ENCODE measurements around the gene SPTB. TPM values are rescaled to one million over a fixed set of nuclear protein-coding genes. Genes with fewer than 3 reads are reported as not detected.
A peak's percentile ranks its signal among the peaks of the same experiment; 100 is the strongest.

The SPTB gene
- total and polyA plus RNA-seq, 5 donors, result 68.4 to 96.5 (median 82.5) TPM

- no peak for DNase-seq
- H3K4me3 ChIP-seq (ENCODE audit: low read length), result no peak overlapping the region
- peaks cover 8% of the 10 kb centered on the region for H3K4me1 ChIP-seq (ENCODE audit: control insufficient read depth, insufficient read depth, low read length)
- ATAC-seq, result no peak
- intact Hi-C loops (cut with DNase I), result no loop called here
- WGBS, result 83% methylated on average over 2 of the region's 2 CpGs
- H3K27me3 ChIP-seq (ENCODE audit: control insufficient read depth, insufficient read depth), result no peaks in the 10 kb centered on the region
- H3K27ac ChIP-seq (ENCODE audit: low read length), result peak overlapping the region; percentile 7
- no peaks in the 10 kb centered on the region for H3K9me3 ChIP-seq (ENCODE audit: control insufficient read depth, low read length)
These were observed 11.3 kb downstream of the SPTB start for GRCh38 chr14:64868379-64868778.

GRCh38 chr14:64867182-64867581 is 12.5 kb downstream of the SPTB start:
- no peaks in the 10 kb centered on the region for H3K27me3 ChIP-seq (ENCODE audit: control insufficient read depth, insufficient read depth)
- H3K4me3 ChIP-seq (ENCODE audit: low read length), result no peak overlapping the region
- DNase-seq (no peak), ATAC-seq (no peak)
- 87% methylated on average over 3 of the region's 3 CpGs for WGBS
- no peaks in the 10 kb centered on the region for H3K9me3 ChIP-seq (ENCODE audit: control insufficient read depth, low read length)
- peaks cover 8% of the 10 kb centered on the region for H3K4me1 ChIP-seq (ENCODE audit: control insufficient read depth, insufficient read depth, low read length)
- H3K27ac ChIP-seq (ENCODE audit: low read length), result peak overlapping the region; percentile 1
- intact Hi-C loops (cut with DNase I), result no loop called here

GRCh38 chr14:64865992-64866391 is 13.7 kb downstream of the SPTB start:
- Histone ChIP-seq H3K27ac (ENCODE audit: low read length) (no peak overlapping the region), H3K4me3 (ENCODE audit: low read length) (no peak overlapping the region), H3K4me1 (ENCODE audit: control insufficient read depth, insufficient read depth, low read length) (peaks cover 8% of the 10 kb centered on the region), H3K9me3 (ENCODE audit: control insufficient read depth, low read length) (no peaks in the 10 kb centered on the region), H3K27me3 (ENCODE audit: control insufficient read depth, insufficient read depth) (no peaks in the 10 kb centered on the region)
- no peak for DNase-seq
- WGBS, result 52% methylated on average over 6 of the region's 6 CpGs
- no peak for ATAC-seq
- intact Hi-C loops (cut with DNase I), result no loop called here

DNA sequence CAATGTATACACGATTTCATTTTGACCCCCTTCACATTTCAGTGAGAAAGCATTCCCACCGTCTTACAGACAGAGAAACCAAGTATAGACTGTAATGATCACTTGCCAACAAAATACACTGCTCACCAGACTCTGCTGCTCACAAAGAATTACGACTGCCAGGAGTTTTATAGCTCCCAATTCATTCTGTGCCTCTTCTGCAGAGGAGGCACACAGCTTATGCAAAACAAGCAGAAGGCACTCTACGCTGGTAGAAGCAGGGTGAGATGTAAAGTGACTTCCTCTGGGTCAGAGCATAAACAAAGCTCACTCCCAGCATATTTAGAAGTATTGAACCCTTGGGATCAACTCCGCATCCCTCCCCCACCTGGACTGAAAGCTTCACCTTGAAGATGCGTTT is 14.6 kb downstream of the SPTB start:
- H3K27me3 ChIP-seq (ENCODE audit: control insufficient read depth, insufficient read depth), result no peaks in the 10 kb centered on the region
- H3K27ac ChIP-seq (ENCODE audit: low read length), result no peak overlapping the region
- 69% methylated on average over 6 of the region's 6 CpGs for WGBS
- intact Hi-C loops (cut with DNase I), result no loop called here
- H3K4me1 ChIP-seq (ENCODE audit: control insufficient read depth, insufficient read depth, low read length), result peaks cover 8% of the 10 kb centered on the region
- ATAC-seq (no peak), DNase-seq (no peak)
- no peaks in the 10 kb centered on the region for H3K9me3 ChIP-seq (ENCODE audit: control insufficient read depth, low read length)
- no peak overlapping the region for H3K4me3 ChIP-seq (ENCODE audit: low read length)

- no peaks in the 10 kb centered on the region for H3K9me3 ChIP-seq (ENCODE audit: control insufficient read depth, low read length)
- no peak overlapping the region for H3K27ac ChIP-seq (ENCODE audit: low read length)
- no peak for DNase-seq
- H3K27me3 ChIP-seq (ENCODE audit: control insufficient read depth, insufficient read depth), result no peaks in the 10 kb centered on the region
- peaks cover 8% of the 10 kb centered on the region for H3K4me1 ChIP-seq (ENCODE audit: control insufficient read depth, insufficient read depth, low read length)
- no peak for ATAC-seq
- intact Hi-C loops (cut with DNase I), result no loop called here
- no peak overlapping the region for H3K4me3 ChIP-seq (ENCODE audit: low read length)
- WGBS, result 86% methylated on average over 1 of the region's 1 CpG
These were observed 15.4 kb downstream of the SPTB start for GRCh38 chr14:64864258-64864657.

DNA sequence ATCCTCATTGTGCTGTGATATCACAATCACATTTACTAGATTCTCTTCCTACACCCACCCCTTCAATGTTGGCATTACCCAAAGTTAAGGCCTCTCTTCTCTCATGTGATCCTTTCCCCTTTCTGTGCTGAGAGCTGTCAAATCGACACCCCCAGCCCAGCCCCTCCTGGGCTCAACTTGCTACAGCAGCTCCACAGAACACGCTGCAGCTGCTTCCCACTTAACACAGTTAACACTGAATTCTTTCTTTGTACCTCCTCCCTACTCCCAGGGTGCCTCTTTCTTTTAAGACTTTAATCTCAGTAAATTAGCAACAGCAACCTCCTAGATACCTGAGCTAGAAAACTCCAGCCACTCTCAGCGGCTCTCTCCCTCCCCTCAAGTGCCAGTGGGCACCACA is 17.8 kb downstream of the SPTB start:
- DNase-seq (no peak), ATAC-seq (no peak)
- Histone ChIP-seq H3K27ac (ENCODE audit: low read length) (no peak overlapping the region), H3K9me3 (ENCODE audit: control insufficient read depth, low read length) (no peaks in the 10 kb centered on the region), H3K27me3 (ENCODE audit: control insufficient read depth, insufficient read depth) (no peaks in the 10 kb centered on the region), H3K4me1 (ENCODE audit: control insufficient read depth, insufficient read depth, low read length) (peaks cover 7% of the 10 kb centered on the region), H3K4me3 (ENCODE audit: low read length) (no peak overlapping the region)
- intact Hi-C loops (cut with DNase I), result no loop called here
- WGBS, result 28% methylated on average over 3 of the region's 3 CpGs

DNA sequence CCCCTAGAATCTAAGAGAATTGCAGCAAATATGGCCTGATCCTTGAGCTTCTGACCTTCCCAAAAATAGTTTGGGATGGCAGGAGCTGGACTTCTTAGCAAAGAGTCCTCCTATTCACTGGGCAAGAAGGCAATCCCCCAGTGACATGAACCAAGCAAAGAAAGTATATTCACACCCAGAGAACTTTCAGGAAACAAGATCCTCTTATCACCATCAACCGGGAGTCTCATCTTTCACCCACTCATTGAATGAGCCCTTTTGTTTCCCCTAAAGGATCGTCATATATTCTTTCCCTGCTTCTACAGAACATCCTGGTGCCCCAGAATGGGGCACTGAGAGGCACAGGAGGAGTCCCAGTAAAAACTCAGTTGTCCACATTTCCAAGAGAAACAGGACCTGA is 19.7 kb downstream of the SPTB start:
- Histone ChIP-seq H3K4me3 (ENCODE audit: low read length) (no peak overlapping the region), H3K27ac (ENCODE audit: low read length) (no peak overlapping the region), H3K27me3 (ENCODE audit: control insufficient read depth, insufficient read depth) (no peaks in the 10 kb centered on the region), H3K4me1 (ENCODE audit: control insufficient read depth, insufficient read depth, low read length) (no peaks in the 10 kb centered on the region), H3K9me3 (ENCODE audit: control insufficient read depth, low read length) (no peaks in the 10 kb centered on the region)
- 16% methylated on average over 2 of the region's 2 CpGs for WGBS
- no peak for ATAC-seq
- intact Hi-C loops (cut with DNase I), result no loop called here
- no peak for DNase-seq

DNA sequence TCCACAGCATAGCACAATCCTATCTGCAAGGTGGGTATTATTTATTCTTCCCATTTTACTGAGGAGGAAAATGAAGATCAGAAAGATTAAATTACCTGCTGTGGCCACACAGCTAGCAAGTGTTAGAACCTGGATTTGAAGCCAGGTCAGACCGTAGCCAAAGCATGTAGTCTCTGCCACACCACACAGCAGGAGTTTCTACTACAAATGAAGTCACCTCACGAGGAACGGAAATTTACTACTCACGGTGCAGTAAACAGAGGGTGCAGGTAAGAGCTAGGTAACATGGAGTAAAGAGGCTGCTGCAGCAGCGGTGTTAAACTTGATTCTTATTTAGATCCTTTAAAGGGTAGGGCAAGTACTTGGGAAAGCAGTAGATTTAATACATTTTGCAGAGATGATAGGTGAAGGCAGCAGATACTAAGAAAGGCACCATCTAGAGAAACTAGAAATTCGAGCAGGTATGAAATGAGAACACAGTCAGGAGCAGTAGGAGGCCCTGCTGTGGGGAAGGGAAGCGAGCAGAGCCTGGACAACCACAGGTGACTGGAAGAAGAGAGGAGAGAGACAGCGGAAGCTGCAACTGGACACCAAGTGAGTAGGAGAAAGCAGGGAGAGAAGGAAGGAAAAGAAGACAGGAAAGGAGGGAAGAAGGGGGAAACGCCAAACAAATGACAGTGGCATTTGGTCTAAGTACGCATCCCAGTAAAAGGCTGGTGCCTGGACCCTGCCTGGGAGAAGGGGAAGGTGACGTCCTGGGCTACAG is 21.5 kb downstream of the SPTB start:
- no peak for ATAC-seq
- H3K4me3 ChIP-seq (ENCODE audit: low read length), result no peak overlapping the region
- no peaks in the 10 kb centered on the region for H3K27me3 ChIP-seq (ENCODE audit: control insufficient read depth, insufficient read depth)
- intact Hi-C loops (cut with DNase I), result no loop called here
- no peaks in the 10 kb centered on the region for H3K4me1 ChIP-seq (ENCODE audit: control insufficient read depth, insufficient read depth, low read length)
- no peaks in the 10 kb centered on the region for H3K9me3 ChIP-seq (ENCODE audit: control insufficient read depth, low read length)
- H3K27ac ChIP-seq (ENCODE audit: low read length), result no peak overlapping the region
- WGBS, result 67% methylated on average over 11 of the region's 11 CpGs
- no peak for DNase-seq

DNA sequence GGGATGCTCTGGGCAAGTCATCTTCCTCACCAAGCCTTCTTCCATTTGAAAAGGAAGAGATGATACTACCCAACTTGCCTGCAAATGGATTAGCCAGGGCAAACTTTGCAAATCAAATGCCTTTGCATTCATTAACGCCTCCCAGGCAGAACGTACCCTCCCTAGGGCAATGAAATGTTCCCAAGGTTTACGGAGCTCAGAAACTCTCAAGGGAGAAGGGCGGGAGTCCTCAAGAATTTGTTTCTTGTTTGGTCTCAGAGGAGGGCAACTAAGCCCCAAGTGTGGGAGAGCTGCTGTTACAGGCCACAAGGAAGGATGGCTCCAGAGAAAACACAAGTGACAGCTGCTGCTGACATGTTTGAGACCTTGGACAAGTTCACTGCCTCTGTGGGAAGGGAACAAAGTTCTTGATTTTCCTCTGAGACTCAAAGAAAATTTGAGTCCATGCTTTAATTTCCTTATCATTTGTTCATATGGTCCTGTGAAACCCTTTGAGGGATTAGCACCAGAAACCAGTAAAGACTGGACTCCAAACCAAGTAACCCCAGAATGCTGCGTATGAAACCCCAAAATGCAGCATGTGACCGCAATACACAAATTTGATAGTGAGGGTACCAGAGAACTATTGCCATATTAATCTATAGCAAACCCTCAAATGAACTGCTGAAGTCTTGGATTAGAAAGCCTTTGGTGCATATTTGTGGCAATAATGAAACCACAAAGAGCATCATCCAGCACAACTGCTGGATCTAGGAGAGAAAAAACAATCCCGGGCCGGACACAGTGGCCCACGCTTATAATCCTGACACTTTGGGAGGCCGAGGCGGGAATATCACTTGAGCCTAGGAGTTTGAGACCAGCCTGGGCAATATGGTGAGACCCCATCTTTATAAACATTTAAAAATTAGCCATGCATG is 22.9 kb downstream of the SPTB start:
- H3K4me1 ChIP-seq (ENCODE audit: control insufficient read depth, insufficient read depth, low read length), result no peaks in the 10 kb centered on the region
- no peak for DNase-seq
- 79% methylated on average over 11 of the region's 11 CpGs for WGBS
- ATAC-seq, result no peak
- intact Hi-C loops (cut with DNase I), result no loop called here
- no peak overlapping the region for H3K27ac ChIP-seq (ENCODE audit: low read length)
- no peaks in the 10 kb centered on the region for H3K27me3 ChIP-seq (ENCODE audit: control insufficient read depth, insufficient read depth)
- no peak overlapping the region for H3K4me3 ChIP-seq (ENCODE audit: low read length)
- H3K9me3 ChIP-seq (ENCODE audit: control insufficient read depth, low read length), result no peaks in the 10 kb centered on the region

DNA sequence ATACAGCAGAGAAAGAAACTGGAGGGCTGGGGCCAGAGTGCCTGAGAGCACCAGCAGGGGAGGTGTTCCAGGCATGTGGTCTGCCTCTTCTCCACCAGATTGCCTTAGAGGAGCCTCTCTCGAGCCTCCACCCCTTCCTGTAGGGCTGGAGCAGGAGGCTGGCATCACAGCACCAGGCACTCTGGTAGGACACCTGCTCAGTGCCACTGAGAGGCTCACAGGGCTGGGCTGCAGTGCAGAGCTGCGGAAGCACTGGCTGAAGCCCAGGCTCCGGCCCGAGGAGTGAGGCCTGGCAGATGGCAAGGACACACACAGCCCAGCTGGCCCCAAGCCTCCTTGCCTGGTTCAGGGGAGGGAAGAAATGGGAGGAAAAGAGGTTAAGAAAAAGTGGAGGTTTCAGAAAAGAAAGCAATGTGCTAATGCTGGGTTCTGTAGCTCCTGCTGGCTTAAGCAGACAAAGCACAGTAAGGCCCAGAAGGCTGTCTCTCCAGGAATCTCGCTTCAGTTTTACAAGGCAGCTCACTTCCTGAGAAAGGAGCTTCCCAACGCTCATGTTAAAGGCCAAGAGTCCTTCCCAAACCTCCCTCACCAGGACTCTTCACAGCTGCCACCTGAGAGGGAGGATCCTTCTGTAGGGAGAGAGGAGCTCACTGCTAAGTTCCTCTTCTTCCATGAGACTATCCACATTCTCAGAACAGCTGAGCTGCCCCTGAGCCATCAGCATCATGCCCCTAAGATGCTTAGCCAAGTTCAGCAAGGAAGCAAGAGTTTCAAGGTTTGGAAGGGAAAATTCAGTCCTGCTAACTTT is 23.8 kb downstream of the SPTB start:
- ATAC-seq (peak in 1 of 2 donors; percentile 25), DNase-seq (no peak)
- H3K27me3 ChIP-seq (ENCODE audit: control insufficient read depth, insufficient read depth), result no peaks in the 10 kb centered on the region
- no peak overlapping the region for H3K27ac ChIP-seq (ENCODE audit: low read length)
- WGBS, result 42% methylated on average over 6 of the region's 6 CpGs
- no peaks in the 10 kb centered on the region for H3K4me1 ChIP-seq (ENCODE audit: control insufficient read depth, insufficient read depth, low read length)
- intact Hi-C loops (cut with DNase I), result no loop called here
- H3K9me3 ChIP-seq (ENCODE audit: control insufficient read depth, low read length), result no peaks in the 10 kb centered on the region
- H3K4me3 ChIP-seq (ENCODE audit: low read length), result no peak overlapping the region

All from right cardiac atrium (tissue), 5 donors.